PFSK-1 (cell line): ENCODE results near the gene KRR1.

Experiments
- FOXP2 ChIP-seq: optimal IDR thresholded peaks from 2 replicates; pipeline ENCODE3; 2011; ENCODE audit warnings: borderline replicate concordance, control low read depth, inconsistent platforms; ENCODE audit not compliant: insufficient read depth; ENCODE audit errors: extremely low read length, extremely low read depth
- POLR2AphosphoS5 ChIP-seq: IDR thresholded peaks from 2 replicates; pipeline ENCODE4 v1.6.1; 2012; ENCODE audit warnings: low read depth, mild to moderate bottlenecking, control low read depth, low read length, moderate library complexity
- SIN3A ChIP-seq: IDR thresholded peaks from 2 replicates; pipeline ENCODE4 v1.6.1; 2012; ENCODE audit warnings: mild to moderate bottlenecking, low read length, moderate library complexity, borderline replicate concordance; ENCODE audit not compliant: insufficient read depth
- TAF1 ChIP-seq: IDR thresholded peaks from 2 replicates; pipeline ENCODE4 v1.6.1; 2012; ENCODE audit warnings: low read length, control low read depth, borderline replicate concordance; ENCODE audit not compliant: insufficient read depth
- TF ChIP-seq, protein P1 (sequence below), 2 experiments: IDR thresholded peaks; 2 replicates each; pipeline versions ENCODE4 v1.6.1 to v1.8.0; 2011 to 2012; ENCODE audit warnings: low read depth in 2 of 2, low read length in 2 of 2, control low read depth in 1 of 2, inconsistent platforms in 1 of 2, mild to moderate bottlenecking in 1 of 2, moderate library complexity in 1 of 2; ENCODE audit not compliant: insufficient read depth in 1 of 2

KRR1 gene

GRCh38 chr12:75533239-75533638 lies 21.8 kb upstream of the KRR1 start:
- TF ChIP-seq TAF1: no peak
- TF ChIP-seq FOXP2: no peak
- TF ChIP-seq, protein P1, sequence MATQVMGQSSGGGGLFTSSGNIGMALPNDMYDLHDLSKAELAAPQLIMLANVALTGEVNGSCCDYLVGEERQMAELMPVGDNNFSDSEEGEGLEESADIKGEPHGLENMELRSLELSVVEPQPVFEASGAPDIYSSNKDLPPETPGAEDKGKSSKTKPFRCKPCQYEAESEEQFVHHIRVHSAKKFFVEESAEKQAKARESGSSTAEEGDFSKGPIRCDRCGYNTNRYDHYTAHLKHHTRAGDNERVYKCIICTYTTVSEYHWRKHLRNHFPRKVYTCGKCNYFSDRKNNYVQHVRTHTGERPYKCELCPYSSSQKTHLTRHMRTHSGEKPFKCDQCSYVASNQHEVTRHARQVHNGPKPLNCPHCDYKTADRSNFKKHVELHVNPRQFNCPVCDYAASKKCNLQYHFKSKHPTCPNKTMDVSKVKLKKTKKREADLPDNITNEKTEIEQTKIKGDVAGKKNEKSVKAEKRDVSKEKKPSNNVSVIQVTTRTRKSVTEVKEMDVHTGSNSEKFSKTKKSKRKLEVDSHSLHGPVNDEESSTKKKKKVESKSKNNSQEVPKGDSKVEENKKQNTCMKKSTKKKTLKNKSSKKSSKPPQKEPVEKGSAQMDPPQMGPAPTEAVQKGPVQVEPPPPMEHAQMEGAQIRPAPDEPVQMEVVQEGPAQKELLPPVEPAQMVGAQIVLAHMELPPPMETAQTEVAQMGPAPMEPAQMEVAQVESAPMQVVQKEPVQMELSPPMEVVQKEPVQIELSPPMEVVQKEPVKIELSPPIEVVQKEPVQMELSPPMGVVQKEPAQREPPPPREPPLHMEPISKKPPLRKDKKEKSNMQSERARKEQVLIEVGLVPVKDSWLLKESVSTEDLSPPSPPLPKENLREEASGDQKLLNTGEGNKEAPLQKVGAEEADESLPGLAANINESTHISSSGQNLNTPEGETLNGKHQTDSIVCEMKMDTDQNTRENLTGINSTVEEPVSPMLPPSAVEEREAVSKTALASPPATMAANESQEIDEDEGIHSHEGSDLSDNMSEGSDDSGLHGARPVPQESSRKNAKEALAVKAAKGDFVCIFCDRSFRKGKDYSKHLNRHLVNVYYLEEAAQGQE (IDR thresholded peaks at IDR 0.05; ENCODE audit: insufficient read depth in 1 of 2, low read depth in 2 of 2, low read length in 2 of 2): no peak
- TF ChIP-seq POLR2AphosphoS5: no peak
- no peak for TF ChIP-seq SIN3A

GRCh38 chr12:75529826-75530225 lies 18.4 kb upstream of the KRR1 start:
- TF ChIP-seq, protein P1 (IDR thresholded peaks at IDR 0.05; ENCODE audit: insufficient read depth in 1 of 2, low read depth in 2 of 2, low read length in 2 of 2): no peak
- no peak for TF ChIP-seq TAF1
- no peak for TF ChIP-seq SIN3A
- no peak for TF ChIP-seq FOXP2

DNA sequence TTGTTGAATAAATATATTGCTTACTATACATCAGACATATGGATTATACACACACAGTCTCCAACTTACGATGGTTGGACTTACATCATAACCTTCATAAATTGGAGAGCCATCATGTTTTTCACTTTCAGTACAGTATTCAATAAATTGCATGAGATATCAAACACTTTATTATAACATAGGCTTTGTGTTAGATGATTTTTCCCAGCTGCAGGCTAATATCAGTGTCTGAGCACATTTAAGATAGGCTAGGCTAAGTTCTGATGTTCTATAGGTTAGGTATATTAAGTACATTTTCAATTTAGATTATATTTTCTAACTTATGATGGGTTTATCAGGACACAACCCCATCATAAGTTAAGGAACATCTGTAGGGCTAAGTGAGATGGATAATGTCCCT lies 17.9 kb upstream of the KRR1 start:
- TF ChIP-seq POLR2AphosphoS5 (no peak), SIN3A (no peak), FOXP2 (no peak), TAF1 (no peak)
- TF ChIP-seq, protein P1 (IDR thresholded peaks at IDR 0.05; ENCODE audit: insufficient read depth in 1 of 2, low read depth in 2 of 2, low read length in 2 of 2): no peak

DNA sequence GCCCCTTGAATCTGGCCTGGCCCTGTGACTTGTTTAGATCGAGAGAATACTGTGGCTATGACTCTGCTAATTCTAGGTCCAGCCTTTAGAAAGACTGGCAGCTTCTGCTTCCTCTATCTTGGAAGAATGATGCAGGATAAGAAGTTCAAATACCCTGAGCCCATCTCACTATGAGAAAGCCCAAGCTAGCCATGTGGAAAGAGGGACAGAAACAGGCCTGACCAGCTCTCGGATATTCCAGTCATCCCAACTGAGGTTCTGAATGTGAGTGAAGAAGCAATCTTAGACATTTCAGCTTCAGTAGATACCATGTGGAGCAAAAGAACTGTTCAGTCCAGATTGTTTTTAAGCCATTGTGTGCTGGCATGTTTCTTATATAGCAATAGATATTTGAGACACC lies 17.3 kb upstream of the KRR1 start:
- TF ChIP-seq, protein P1 (IDR thresholded peaks at IDR 0.05; ENCODE audit: insufficient read depth in 1 of 2, low read depth in 2 of 2, low read length in 2 of 2): no peak
- TF ChIP-seq SIN3A: no peak
- TF ChIP-seq TAF1: no peak
- TF ChIP-seq FOXP2: no peak

GRCh38 chr12:75528272-75528671 lies 16.9 kb upstream of the KRR1 start:
- TF ChIP-seq POLR2AphosphoS5: no peak
- TF ChIP-seq, protein P1 (IDR thresholded peaks at IDR 0.05; ENCODE audit: insufficient read depth in 1 of 2, low read depth in 2 of 2, low read length in 2 of 2): no peak
- TF ChIP-seq SIN3A: no peak
- TF ChIP-seq FOXP2: no peak
- no peak for TF ChIP-seq TAF1
